SK-N-SH (cell line): ENCODE measurements around the gene TBCD. TPM values are rescaled to one million over a fixed set of nuclear protein-coding genes. Genes with fewer than 3 reads are reported as not detected.

ENCODE experiments used
- CTCF ChIA-PET: fragments of 300-600, 350-600 bp; formaldehyde crosslinking; extraction: SDS; loops from one replicate; lab custom pipeline; 2021; lab: Yijun Ruan, JAX
- POLR2A ChIA-PET: fragments of 350-600 bp; sonication (Branson Sonifier 250); formaldehyde crosslinking; extraction: SDS; loops from one replicate; lab custom pipeline; 2020; ENCODE audit warnings: antibody characterized with exemption, inconsistent platforms; lab: Yijun Ruan, JAX
- DNase-seq: peaks from one replicate; pipeline ENCODE4 v3.0.0; 2012
- H2AFZ ChIP-seq: fragments of 200-600 bp; sonication (generic); 2 replicates; pipeline ENCODE4 v1.8.1; 2016; ENCODE audit warnings: antibody characterized with exemption, mild to moderate bottlenecking, low read depth
- H3F3A ChIP-seq: fragments of 200-600 bp; sonication (generic); replicated peaks from 2 replicates; pipeline ENCODE3; 2016; ENCODE audit warnings: antibody characterized with exemption, mild to moderate bottlenecking; ENCODE audit not compliant: insufficient read depth
- H3K27ac ChIP-seq, 2 experiments: fragments of 200-500 bp in 1 of 2; fragments of 200-600 bp in 1 of 2; sonication (Bioruptor generic) in 1 of 2; sonication (generic), shearing (Covaris generic) in 1 of 2; 2 replicates each; pipeline versions ENCODE4 v1.5.1 to v1.6.1; 2014 to 2016; ENCODE audit warnings: low read depth in 2 of 2, inconsistent platforms in 1 of 2, low read length in 1 of 2, mild to moderate bottlenecking in 1 of 2, mixed read lengths in 1 of 2
- H3K27me3 ChIP-seq: fragments of 200-600 bp; sonication (generic), shearing (Covaris generic); 2 replicates; pipeline ENCODE4 v1.6.1; 2016; ENCODE audit warnings: mixed run types; ENCODE audit not compliant: insufficient read depth
- H3K36me3 ChIP-seq, 2 experiments: fragments of 200-500 bp in 1 of 2; fragments of 200-600 bp in 1 of 2; sonication (Bioruptor generic) in 1 of 2; sonication (generic) in 1 of 2; replicated peaks in 1 of 2; 2 replicates each; pipeline versions ENCODE3 to v1.5.1; 2014 to 2016; ENCODE audit warnings: low read length in 1 of 2, mild to moderate bottlenecking in 1 of 2; ENCODE audit not compliant: insufficient read depth in 2 of 2, control insufficient read depth in 1 of 2
- H3K4me1 ChIP-seq, 2 experiments: fragments of 200-500 bp in 1 of 2; fragments of 200-600 bp in 1 of 2; sonication (Bioruptor generic) in 1 of 2; sonication (generic), shearing (Covaris generic) in 1 of 2; 2 replicates each; pipeline versions ENCODE4 v1.5.1 to v1.6.1; 2014 to 2016; ENCODE audit warnings: low read depth in 1 of 2, low read length in 1 of 2, mixed run types in 1 of 2; ENCODE audit not compliant: insufficient read depth in 2 of 2, control insufficient read depth in 1 of 2
- H3K4me2 ChIP-seq: fragments of 200-600 bp; sonication (generic), shearing (Covaris generic); 2 replicates; pipeline ENCODE4 v1.6.1; 2017; ENCODE audit warnings: mixed run types
- H3K4me3 ChIP-seq, 2 experiments: fragments of 200-500 bp in 1 of 2; fragments of 200-600 bp in 1 of 2; sonication (Bioruptor generic) in 1 of 2; sonication (generic), shearing (Covaris generic) in 1 of 2; 2 replicates each; pipeline versions ENCODE4 v1.5.1 to v1.8.1; 2014 to 2016; ENCODE audit warnings: low read depth in 2 of 2, inconsistent platforms in 1 of 2, low read length in 1 of 2, mild to moderate bottlenecking in 1 of 2, mixed read lengths in 1 of 2, moderate library complexity in 1 of 2
- H3K79me2 ChIP-seq: fragments of 200-600 bp; sonication (generic); 2 replicates; pipeline ENCODE4 v1.8.1; 2017; ENCODE audit warnings: mild to moderate bottlenecking; ENCODE audit not compliant: insufficient read depth
- H3K9ac ChIP-seq: fragments of 200-600 bp; sonication (generic); 2 replicates; pipeline ENCODE4 v1.6.1; 2017; ENCODE audit warnings: mixed run types
- H3K9me2 ChIP-seq: fragments of 200-600 bp; sonication (generic); 2 replicates; pipeline ENCODE4 v1.6.1; 2017; ENCODE audit warnings: mixed run types
- H3K9me3 ChIP-seq: fragments of 200-600 bp; sonication (generic); 2 replicates; pipeline ENCODE4 v1.6.1; 2017; ENCODE audit warnings: mixed run types, mild to moderate bottlenecking, moderate library complexity
- H4K20me1 ChIP-seq: fragments of 200-600 bp; sonication (generic); 2 replicates; pipeline ENCODE4 v1.6.1; 2017; ENCODE audit warnings: mild to moderate bottlenecking, mixed run types; ENCODE audit not compliant: insufficient read depth
- CHD2 ChIP-seq: fragments of 150-350 bp; IDR thresholded peaks from 2 replicates; pipeline ENCODE4 v1.6.1; 2018; ENCODE audit warnings: low read length; ENCODE audit not compliant: partially characterized antibody
- ELF1 ChIP-seq: IDR thresholded peaks from 2 replicates; pipeline ENCODE4 v1.4.0; 2012
- JUND ChIP-seq: IDR thresholded peaks from 2 replicates; pipeline ENCODE4 v1.4.0; 2012
- MAX ChIP-seq: IDR thresholded peaks from 2 replicates; pipeline ENCODE4 v1.4.0; 2012; ENCODE audit warnings: low read depth
- MXI1 ChIP-seq: IDR thresholded peaks from 2 replicates; pipeline ENCODE4 v1.6.1; 2012; ENCODE audit warnings: mild to moderate bottlenecking, low read depth, low read length, improper control_type of control experiment
- NRF1 ChIP-seq: IDR thresholded peaks from 2 replicates; pipeline ENCODE4 v1.6.1; 2012; ENCODE audit warnings: low read depth, mild to moderate bottlenecking, low read length
- POLR2AphosphoS5 ChIP-seq: IDR thresholded peaks from 2 replicates; pipeline ENCODE4 v1.6.1; 2012; ENCODE audit warnings: low read depth, low read length
- RFX5 ChIP-seq: IDR thresholded peaks from 2 replicates; pipeline ENCODE4 v1.6.1; 2012; ENCODE audit warnings: mild to moderate bottlenecking, improper control_type of control experiment, low read length
- RXRA ChIP-seq: IDR thresholded peaks from 2 replicates; pipeline ENCODE4 v1.4.0; 2012; ENCODE audit warnings: low read depth, mild to moderate bottlenecking, borderline replicate concordance
- SIN3A ChIP-seq: IDR thresholded peaks from 2 replicates; pipeline ENCODE4 v1.6.1; 2012; ENCODE audit warnings: low read depth, mild to moderate bottlenecking, low read length, moderate library complexity, borderline replicate concordance
- TAF1 ChIP-seq: IDR thresholded peaks from 2 replicates; pipeline ENCODE4 v1.6.1; 2012; ENCODE audit warnings: low read depth, mild to moderate bottlenecking, low read length, moderate library complexity, borderline replicate concordance
- TCF12 ChIP-seq: IDR thresholded peaks from 2 replicates; pipeline ENCODE4 v1.4.0; 2012
- TEAD4 ChIP-seq: IDR thresholded peaks from 2 replicates; pipeline ENCODE4 v1.4.0; 2012; ENCODE audit warnings: mild to moderate bottlenecking, borderline replicate concordance; ENCODE audit not compliant: insufficient read depth
- USF1 ChIP-seq: IDR thresholded peaks from 2 replicates; pipeline ENCODE4 v1.4.0; 2012; ENCODE audit warnings: low read depth, borderline replicate concordance
- YY1 ChIP-seq: IDR thresholded peaks from 2 replicates; pipeline ENCODE4 v1.4.0; 2012; ENCODE audit warnings: low read depth, mild to moderate bottlenecking
- ZBTB33 ChIP-seq: IDR thresholded peaks from 2 replicates; pipeline ENCODE4 v1.4.0; 2012; ENCODE audit warnings: low read depth, borderline replicate concordance
- WGBS: methylation state at CpG from one replicate; pipeline ENCODE4 v1.1.6; 2017; ENCODE audit warnings: low lambda C conversion rate; 5-methylcytosine and 5-hydroxymethylcytosine counted together
- polyA plus RNA-seq, 3 experiments: library from polyadenylated mRNA; depleted of rRNA; stranded (reverse); fragments of >200 nt; gene quantifications; 2 replicates each; pipeline ENCODE4 v1.2.3, GENCODE V29; 2012
- TF ChIP-seq, protein P1 (sequence below): IDR thresholded peaks from 2 replicates; pipeline ENCODE4; 2012
- TF ChIP-seq, protein P2 (sequence below): fragments of 150-350 bp; IDR thresholded peaks from 2 replicates; pipeline ENCODE4 v1.6.1; 2017; ENCODE audit warnings: antibody characterized with exemption, low read length, low read depth, borderline replicate concordance
- TF ChIP-seq, protein P3 (sequence below): IDR thresholded peaks from 2 replicates; pipeline ENCODE4 v1.6.1; 2012; ENCODE audit warnings: mild to moderate bottlenecking, low read depth, low read length, moderate library complexity
- TF ChIP-seq, protein P4 (sequence below): fragments of 150-350 bp; IDR thresholded peaks from 2 replicates; pipeline ENCODE4 v1.6.1; 2016; ENCODE audit warnings: mild to moderate bottlenecking, low read depth, low read length

Gene TBCD
- polyA plus RNA-seq, 1 of the 3 experiments (the other 2 are of a cell fraction), result 107 TPM

- Histone ChIP-seq H3K9ac (no peak overlapping the region), H3K79me2 (no peaks in the 10 kb centered on the region), H3K27me3 (no peaks in the 10 kb centered on the region), H3K4me3 (no peak overlapping the region), H3K9me2 (no peaks in the 10 kb centered on the region), H4K20me1 (no peaks in the 10 kb centered on the region), H3K27ac (no peak overlapping the region), H3K36me3 (peaks cover 23 to 34% of the 10 kb centered on the region in 2 experiments), H3K4me1 (no peaks in the 10 kb centered on the region), H3F3A (peaks cover 4% of the 10 kb centered on the region), H2AFZ (no peak overlapping the region), H3K9me3 (peaks cover 23% of the 10 kb centered on the region), H3K4me2 (no peak overlapping the region)
- 94% methylated on average over 5 of the region's 5 CpGs for WGBS
- ChIA-PET CTCF (no interaction called here), POLR2A (no interaction called here)
- TF ChIP-seq POLR2AphosphoS5 (no peak), YY1 (no peak), TCF12 (no peak), RFX5 (no peak), TEAD4 (no peak), JUND (no peak), TAF1 (no peak), MAX (no peak), NRF1 (no peak), ELF1 (no peak), CHD2 (no peak), MXI1 (no peak), RXRA (no peak), ZBTB33 (no peak), USF1 (no peak), SIN3A (no peak)
- TF ChIP-seq, protein P1, sequence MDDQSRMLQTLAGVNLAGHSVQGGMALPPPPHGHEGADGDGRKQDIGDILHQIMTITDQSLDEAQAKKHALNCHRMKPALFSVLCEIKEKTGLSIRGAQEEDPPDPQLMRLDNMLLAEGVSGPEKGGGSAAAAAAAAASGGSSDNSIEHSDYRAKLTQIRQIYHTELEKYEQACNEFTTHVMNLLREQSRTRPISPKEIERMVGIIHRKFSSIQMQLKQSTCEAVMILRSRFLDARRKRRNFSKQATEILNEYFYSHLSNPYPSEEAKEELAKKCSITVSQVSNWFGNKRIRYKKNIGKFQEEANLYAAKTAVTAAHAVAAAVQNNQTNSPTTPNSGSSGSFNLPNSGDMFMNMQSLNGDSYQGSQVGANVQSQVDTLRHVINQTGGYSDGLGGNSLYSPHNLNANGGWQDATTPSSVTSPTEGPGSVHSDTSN, result no peak
- TF ChIP-seq, protein P2, sequence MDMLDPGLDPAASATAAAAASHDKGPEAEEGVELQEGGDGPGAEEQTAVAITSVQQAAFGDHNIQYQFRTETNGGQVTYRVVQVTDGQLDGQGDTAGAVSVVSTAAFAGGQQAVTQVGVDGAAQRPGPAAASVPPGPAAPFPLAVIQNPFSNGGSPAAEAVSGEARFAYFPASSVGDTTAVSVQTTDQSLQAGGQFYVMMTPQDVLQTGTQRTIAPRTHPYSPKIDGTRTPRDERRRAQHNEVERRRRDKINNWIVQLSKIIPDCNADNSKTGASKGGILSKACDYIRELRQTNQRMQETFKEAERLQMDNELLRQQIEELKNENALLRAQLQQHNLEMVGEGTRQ, result no peak
- TF ChIP-seq, protein P3, sequence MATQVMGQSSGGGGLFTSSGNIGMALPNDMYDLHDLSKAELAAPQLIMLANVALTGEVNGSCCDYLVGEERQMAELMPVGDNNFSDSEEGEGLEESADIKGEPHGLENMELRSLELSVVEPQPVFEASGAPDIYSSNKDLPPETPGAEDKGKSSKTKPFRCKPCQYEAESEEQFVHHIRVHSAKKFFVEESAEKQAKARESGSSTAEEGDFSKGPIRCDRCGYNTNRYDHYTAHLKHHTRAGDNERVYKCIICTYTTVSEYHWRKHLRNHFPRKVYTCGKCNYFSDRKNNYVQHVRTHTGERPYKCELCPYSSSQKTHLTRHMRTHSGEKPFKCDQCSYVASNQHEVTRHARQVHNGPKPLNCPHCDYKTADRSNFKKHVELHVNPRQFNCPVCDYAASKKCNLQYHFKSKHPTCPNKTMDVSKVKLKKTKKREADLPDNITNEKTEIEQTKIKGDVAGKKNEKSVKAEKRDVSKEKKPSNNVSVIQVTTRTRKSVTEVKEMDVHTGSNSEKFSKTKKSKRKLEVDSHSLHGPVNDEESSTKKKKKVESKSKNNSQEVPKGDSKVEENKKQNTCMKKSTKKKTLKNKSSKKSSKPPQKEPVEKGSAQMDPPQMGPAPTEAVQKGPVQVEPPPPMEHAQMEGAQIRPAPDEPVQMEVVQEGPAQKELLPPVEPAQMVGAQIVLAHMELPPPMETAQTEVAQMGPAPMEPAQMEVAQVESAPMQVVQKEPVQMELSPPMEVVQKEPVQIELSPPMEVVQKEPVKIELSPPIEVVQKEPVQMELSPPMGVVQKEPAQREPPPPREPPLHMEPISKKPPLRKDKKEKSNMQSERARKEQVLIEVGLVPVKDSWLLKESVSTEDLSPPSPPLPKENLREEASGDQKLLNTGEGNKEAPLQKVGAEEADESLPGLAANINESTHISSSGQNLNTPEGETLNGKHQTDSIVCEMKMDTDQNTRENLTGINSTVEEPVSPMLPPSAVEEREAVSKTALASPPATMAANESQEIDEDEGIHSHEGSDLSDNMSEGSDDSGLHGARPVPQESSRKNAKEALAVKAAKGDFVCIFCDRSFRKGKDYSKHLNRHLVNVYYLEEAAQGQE, result no peak
- TF ChIP-seq, protein P4, sequence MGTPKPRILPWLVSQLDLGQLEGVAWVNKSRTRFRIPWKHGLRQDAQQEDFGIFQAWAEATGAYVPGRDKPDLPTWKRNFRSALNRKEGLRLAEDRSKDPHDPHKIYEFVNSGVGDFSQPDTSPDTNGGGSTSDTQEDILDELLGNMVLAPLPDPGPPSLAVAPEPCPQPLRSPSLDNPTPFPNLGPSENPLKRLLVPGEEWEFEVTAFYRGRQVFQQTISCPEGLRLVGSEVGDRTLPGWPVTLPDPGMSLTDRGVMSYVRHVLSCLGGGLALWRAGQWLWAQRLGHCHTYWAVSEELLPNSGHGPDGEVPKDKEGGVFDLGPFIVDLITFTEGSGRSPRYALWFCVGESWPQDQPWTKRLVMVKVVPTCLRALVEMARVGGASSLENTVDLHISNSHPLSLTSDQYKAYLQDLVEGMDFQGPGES, result no peak
- DNase-seq, result no peak
These were observed 197.1 kb downstream of the TBCD start for GRCh38 chr17:82948957-82949356.
